OCI-LY3 (cell line): Measurements from ENCODE around the gene MEX3D.

Source experiments
- CTCF ChIP-seq: fragments of 200-600, 300-600 bp; sonication (generic); IDR thresholded peaks from 2 replicates; pipeline ENCODE4 v1.5.1; 2014; ENCODE audit warnings: antibody characterized with exemption, low read length, low read depth
- EZH2phosphoT487 ChIP-seq: fragments of 200-600 bp; shearing (Covaris generic); IDR thresholded peaks from 2 replicates; pipeline ENCODE4 v1.6.1; 2018; ENCODE audit warnings: antibody characterized with exemption, mixed run types, low read depth

DNA sequence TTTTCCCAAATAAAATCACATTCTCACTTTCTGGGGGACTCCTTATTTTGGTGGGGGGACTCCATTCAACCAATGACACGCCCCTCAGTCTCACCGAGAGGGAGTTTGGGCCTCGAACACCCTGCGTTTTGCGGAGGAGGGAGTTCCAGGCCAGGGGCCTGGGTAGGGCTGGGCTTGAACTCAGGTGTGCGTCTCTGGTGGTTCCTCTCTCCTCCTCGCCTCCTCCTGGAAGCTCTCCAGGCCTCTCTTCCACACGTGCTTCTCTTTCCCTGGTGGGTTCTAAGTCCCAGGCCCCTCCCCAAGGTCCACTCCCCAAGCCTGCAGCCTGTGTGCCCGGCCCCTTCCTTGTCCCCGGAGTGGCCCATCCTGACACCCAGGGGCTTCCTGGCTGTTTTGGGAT lies 14.7 kb downstream of the MEX3D start:
- TF ChIP-seq CTCF (no peak), EZH2phosphoT487 (no peak)
